GM19438 (cell line): Measurements from ENCODE around the gene IQCB1.
"Not testable (repeated sequence)": the region's sequence is repeated elsewhere in the genome, so short reads cannot be mapped to it uniquely, and the experiment has no call there.

Experiments used
- ATAC-seq: cut with Tn5 transposase; IDR thresholded peaks from one replicate; pipeline ENCODE4 v1.9.1; 2021; ENCODE audit warnings: low read depth; ENCODE audit not compliant: unreplicated experiment

The IQCB1 gene

DNA sequence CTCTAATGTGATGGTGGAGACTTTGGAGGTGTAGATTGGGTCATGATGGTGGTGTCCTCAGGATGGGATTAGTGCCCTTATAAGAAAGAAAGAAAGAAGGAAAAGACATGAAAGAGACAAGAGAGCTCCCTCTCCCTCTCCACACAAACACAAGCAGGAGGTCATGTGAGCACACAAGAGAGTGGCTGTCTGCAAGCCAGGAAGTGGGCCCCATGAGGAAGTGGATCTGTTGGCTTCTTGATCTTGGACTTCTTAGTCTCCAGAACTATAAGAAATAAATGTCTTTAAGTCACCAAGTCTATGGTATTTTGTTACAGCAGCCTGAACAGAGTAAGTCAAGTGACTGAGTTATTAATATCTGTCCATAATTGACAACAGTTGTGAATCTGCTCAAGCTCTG lies 17.1 kb downstream of the IQCB1 start:
- no peak for ATAC-seq

DNA sequence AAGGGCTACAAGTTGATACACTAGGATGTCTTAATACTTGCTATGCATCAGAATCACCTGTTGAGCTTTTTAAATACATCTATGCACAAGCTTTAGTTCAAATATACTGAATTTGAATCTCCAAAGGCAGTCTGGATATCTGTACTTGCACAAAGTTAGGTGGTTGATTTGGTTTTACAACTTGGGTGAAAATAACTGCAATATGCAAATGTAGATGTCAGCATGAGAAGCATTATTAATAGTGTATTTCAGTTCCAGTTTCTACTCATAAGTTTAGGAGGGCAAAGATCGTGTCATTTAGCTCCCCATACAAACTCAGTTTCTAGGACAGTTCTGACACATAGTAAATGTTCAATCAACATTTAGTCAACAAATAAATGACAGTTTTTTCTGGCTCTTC lies 25.6 kb downstream of the IQCB1 start:
- ATAC-seq: peak; percentile 97

DNA sequence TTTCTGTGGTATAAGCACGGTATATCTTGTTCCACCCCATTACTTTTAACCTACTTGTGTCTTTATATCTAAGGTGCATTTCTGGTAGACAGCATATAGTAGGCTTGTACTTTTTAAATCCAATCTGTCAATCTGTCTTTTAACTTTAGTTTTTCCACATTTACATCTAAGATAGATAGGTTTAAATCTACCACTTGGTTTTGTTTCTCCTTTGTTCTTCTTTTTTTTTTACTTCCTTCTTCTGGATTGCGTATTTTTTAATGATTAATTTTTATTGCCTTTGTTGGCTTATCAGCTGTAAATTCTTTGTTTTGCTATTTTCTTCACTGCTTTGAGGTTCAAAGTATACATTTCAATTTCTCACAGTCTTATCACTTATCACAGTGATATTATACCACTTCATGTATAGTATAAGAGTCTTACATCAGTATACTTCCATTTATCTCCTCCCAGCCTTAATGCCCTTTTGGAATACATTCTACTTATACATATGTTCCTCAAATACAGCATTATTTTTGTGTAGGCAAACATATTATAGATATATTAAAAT lies 31.0 kb downstream of the IQCB1 start:
- no peak for ATAC-seq

DNA sequence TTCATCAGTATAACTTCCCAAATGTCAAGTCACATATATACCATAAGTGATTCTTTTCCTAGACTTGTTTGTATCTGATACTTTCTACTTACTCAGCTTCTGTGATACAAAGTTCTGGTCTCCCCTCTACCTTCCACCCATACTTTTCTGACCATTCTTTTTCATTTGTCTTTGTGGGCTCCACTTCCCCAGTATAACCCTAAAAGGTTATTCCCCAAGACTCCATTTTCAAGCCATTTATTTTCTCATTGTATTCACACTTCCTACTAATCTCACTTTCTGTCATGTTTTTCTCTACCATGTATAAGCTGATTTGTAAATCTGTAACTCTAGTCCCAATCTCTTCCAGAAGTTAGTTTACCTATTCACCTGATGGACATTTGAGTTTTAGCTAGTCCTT lies 34.0 kb downstream of the IQCB1 start:
- ATAC-seq: no peak

DNA sequence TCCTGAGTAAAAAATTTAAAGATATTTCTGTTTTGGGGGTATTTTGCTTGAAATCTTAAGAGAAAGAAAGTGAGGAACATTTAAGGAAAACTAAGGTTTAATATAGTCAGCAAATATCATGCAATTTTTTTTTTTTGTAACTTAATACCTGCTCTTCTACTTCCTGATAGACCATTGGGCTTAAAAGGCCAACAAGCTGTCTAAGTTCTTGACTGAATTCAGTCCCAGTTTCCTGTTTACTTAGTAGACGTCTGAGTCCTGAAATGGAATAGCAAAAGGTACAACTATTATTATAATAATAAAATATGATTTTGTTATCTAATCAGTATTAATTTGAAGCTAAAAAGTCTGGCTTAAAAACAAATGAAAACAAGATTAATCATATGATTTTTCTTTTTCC lies 37.9 kb downstream of the IQCB1 start:
- no peak for ATAC-seq

DNA sequence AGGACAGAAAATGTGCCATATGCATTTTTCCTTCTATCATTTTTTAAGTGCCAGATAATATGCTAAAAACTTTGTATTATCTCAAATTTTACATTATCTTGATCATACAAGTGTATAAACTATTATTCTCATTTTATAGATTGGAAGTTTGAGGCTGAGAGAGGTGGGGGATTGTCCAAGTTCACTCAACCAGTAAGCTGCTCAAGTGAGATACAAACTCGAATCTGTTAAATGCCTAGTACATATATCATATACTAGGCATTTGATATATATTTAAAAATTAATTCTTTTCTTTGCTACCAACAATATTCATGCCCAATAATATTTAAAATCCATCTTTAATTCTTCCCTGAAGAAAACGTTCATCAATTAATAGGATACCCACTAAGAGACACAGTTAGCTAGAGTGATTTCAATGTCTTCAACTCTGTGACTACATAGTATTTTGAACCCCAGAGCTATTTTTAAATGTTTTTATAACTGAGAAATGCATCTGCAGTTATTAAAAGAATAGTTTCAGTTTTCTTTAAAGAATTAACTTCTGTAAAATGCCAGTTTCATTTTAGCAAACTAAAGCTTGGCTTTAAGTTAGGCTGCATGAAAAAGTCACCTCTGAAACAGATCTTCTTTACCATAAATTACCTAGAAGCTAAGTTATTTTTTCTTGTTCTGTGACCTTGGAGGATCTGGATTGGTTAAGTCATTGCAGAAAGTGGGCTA lies 40.4 kb downstream of the IQCB1 start:
- ATAC-seq: no peak

DNA sequence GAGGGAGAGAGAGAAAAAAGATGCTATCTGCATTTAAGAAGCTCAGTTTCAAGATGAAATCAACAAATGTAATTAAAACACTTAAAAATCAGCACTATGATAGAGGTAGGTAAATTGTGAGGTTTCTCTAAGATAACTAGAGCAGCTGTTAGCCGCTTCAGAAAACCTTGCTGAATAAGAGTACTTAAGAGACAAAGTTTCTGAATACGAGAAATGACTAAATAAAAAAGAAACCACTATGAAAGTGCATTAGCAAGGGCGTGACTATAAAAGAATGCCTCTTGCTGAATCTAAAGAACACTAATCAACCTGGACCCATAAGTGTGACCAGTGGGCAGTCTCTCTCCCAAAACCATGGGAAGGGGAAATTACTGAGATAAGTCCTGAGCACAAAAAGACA lies 41.8 kb downstream of the IQCB1 start:
- ATAC-seq: no peak

DNA sequence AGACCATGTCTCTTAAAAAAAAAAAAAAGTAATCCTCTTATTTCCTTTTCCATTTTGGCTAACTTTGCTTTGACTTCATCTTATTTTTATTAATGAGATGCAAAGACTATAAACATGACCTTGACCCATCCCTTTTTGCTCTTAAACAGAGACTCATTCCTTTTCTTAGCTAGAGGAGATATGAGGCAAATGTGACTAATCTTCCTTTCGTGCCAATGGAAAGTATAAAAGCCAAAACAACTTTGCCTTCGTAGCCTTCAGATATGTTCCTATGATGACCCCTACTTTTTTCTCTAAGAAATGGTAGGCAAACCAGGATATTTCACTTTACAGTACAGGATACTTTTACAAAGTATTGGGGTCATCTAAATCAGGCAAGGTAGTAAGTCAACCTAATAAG lies 48.4 kb downstream of the IQCB1 start:
- ATAC-seq: no peak

DNA sequence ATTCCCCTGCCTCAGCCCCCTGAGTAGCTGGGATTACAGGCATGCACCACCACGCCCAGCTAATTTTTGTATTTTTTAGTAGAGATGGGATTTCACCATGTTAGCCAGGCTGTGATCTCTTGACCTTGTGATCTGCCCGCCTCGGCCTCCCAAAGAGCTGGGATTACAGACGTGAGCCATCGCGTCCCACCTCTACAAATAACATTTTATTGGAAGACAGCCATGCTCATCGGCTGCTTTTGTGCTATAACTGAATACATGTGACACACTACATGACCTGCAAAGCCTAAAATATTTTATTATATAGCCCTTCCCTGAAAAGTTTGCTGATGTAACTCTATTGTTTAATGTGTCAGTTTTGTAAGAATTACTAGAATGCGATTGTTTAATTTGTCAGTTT lies 52.1 kb downstream of the IQCB1 start:
- not testable (repeated sequence) for ATAC-seq

DNA sequence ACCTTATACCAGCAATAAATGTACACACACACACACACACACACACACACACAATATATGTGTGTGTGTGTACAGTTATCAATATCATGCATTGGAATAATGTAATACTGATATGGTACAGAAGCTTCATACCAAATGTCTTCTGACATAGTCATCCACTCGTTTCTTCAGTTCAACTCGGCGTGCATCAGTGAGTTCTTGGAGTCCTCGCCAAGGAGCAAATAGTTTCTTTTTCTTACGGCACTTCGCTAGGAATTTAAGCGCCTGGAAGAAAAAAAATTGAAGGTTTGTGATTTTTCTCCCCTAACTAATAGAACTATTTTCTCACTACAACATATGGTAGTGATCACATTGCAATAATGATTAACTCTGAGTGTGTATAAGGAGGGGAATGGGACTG lies 53.2 kb downstream of the IQCB1 start:
- ATAC-seq: no peak

DNA sequence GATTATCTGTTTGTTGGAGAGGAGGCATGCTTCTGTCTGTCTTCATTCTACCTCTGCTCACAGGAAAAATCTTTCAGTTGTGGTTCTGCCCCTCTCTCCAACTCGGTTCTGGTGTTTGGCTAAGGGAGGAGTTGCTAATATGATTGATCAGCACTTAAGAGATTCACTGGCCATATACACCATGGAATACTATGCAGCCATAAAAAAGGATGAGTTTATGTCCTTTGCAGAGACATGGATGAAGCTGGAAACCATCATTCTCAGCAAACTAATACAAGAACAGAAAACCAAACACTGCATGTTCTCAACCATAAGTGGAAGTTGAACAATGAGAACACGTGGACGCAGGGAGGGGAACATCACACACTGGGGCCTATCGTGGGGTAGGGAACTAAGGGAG lies 59.8 kb downstream of the IQCB1 start:
- ATAC-seq: not testable (repeated sequence)

DNA sequence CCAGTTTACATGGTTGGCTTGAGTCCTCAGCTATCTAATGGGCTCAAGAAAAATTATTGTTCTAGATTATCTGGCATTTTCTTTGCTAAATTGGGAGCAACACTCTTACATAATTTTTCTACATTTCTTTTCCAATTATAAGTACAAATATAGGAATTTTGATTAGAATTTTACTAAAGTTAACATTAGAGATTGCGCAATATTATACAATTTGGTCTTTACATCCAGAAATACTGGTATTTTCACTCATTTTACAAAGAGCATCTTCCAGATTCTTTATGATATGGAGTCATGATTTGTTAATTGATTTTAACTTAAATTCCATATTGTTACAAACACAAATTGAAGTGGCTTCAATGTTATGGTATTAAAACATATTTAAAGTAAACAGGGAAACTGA lies 65.6 kb downstream of the IQCB1 start:
- no peak for ATAC-seq

DNA sequence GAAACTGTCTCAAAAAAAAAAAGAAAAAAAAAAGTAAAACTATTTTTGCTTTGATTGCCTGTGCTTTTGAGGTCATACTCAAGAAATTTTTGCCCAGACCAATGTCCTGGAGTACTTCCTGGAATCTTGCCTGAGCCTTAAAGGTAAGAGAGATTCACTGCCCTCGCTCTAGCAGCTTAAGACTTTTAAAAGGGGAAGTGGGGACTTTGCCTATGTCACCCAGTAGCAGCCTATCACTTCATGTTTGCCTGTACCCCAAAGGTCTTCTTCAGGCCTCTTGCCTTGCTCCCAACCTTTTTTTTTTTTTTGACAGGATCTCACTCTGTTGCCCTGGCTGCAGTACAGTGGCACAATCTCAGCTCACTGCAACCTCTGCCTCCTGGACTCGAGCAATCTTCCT lies 66.4 kb downstream of the IQCB1 start:
- ATAC-seq: no peak

DNA sequence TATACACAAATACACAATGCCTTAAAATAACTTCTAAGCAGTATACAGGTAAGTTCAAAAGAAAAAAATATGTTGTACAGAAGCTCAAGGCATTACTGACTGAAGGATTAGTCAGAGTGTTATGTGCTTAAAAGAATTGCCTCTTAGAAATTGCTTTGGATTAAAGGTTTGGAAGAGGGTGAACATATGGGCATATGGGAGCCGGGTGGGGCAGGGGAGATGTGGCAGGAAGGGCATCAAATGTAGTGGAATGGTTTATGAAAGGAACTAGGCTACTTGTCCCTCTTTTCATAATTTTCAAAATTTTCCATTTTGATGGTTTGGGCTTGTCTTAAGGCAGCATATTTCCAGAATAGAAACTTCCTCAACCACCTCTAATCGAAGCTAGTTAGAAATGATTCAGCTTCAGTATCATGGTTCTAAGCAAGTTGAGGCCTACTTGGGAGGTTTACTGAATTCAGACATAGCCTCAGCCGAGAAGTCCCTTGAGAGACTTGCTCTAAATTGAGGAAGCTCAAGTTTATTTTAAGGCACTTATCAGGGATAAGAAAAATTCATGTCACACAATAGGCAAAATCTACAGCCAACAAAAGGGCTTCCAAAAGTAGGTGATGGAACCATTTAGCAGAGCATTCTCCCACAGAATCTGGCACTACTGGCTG lies 75.2 kb downstream of the IQCB1 start:
- no peak for ATAC-seq

DNA sequence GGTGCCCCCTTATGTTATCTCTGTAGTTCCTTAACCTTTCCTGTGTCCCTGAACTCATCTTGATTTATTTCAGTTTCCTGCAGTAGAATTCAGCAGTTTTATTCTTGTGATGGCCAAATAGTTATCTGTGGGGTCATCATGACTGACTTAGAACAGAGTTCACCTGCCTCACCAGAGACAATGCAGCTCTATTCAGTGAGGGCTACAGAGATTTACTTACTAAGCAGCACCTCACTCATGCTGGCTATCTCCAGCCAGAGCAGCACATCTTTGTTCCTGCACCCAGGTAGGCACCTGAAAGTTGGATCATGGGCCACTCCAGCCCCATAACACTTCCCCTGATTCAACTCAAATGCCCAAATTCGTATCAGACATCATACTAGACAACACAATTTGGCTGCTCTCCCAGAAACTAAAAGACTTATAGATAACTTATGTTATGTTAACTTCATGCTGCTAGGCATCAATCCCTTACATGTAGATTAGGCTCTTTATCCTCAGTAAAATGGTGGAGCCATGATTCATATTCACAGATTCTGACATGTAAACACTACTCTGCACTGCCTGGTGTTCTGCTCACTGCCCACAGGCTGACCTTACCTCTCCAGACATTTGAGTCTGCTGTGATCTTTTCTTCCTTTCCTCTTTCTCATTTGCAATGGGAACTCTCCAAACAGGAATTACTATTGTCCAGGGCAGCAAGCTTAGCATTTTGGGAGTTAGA lies 76.0 kb downstream of the IQCB1 start:
- ATAC-seq: no peak

DNA sequence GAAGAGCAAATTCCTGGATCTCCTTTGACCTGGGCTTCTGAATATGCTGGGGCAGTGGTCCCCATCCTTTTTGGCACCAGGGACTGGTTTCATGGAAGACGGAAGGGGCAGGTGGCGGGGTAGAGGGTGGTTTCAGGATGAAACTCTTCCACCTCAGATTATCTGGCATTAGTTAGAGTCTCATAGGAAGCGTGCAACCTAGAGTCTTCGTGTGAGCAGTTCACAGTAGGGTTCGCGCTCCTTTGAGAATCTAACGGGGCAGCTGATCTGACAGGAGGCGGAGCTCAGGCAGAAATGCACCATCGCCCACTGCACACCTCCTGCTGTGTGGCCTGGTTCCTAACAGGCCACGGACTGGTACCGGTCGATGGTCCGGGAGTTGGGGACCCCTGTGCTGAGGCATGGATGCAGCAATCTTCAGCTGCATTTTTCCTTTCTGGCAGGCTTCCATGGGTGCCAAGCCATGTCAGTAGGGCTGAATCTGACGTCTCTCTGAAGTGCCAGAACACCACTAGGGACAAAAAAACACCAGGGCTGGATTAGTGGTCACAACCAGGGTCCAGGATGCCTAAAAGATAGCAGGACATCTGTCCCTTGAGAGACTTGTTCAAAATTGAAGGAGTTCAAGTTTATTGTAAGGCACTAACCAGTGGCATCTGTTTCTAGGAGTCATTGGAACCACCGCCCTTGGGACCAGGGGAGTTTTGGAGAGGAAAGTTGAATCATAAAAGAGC lies 76.9 kb downstream of the IQCB1 start:
- ATAC-seq: no peak

DNA sequence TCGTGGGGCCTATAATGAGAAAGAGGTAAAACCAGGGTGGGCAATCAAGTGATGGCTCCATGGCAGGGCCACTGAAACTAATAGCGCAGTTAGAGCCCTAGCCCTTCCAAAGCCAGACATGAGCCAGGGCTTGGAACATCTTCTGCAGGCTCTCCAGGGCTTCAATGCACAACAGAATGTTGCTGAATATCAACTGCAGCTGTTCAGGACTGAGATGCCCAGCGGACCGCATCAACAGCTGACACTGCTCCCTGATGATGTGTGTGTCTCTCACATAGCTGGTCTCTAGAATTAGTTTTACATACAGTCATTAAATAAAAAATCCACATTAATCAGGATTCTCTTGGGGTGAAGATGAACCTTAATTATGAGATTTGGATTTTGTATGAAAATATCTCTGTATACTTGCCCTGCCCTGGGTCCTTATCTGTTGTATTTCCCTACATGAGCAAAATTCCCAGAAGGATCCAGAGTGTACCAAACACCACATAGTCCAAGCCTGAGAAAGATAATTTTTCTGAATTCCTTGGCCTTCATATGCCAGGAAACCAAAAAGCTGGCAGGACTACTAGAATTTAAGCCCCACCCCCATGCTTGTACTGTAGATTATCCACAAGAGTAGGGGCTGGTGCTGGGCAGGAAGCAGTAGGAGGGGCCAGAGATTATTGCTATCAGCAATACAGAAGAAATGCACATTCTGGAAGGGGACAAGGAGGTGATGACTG lies 77.6 kb downstream of the IQCB1 start:
- ATAC-seq: no peak

DNA sequence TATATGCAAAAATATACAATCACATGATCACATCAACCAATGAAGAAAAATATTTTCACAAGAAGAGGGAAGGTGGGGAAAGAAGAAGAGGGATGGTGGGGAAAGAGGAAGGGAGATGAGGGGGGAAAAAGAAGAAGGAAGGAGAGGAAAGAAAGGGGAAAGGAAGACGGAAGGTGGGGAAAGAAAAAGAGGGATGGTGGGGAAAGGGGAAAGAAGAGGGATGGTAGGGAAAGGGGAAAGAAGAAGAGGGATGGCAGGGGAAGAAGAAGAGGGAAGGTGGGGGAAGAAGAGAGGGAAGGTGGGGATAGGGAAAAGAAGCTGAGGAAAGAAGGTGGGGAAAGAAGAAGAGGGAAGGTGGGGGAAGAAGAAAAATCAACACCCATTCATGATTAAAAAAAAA lies 82.1 kb downstream of the IQCB1 start:
- ATAC-seq: no peak

DNA sequence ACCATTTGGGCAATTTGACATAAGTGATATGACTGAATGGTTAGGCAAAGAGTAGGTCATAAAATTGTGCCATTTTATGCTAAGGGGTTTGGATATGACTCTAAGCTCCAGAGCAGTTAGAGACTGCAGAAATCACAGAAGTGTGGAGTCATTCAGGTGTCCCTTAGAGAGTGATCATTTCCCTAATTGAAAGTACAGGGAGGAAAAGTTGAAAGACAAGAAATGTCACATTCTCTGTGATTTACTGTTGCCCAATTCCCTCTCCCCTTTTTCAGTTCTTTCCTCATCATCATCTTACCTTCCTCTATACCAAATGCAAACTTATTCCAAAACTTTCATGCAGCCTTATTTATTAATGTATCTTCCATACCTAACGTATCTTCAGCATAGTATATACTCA lies 82.6 kb downstream of the IQCB1 start:
- no peak for ATAC-seq

DNA sequence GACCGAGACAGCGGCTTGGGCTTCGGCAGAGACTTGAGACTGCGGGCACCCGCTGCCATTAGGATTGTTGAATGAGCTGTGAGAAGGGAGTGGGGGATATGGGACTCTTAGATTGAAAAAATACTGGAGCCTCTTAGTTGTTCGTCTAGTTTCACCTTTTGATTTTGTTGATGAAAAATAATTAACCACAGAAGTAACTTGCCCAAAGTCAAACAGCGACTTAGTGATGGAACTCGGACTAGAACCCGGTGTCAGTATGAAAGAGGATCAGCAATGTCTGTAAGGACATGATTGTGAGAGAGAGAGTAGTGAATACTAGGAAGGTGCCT lies 84.8 kb downstream of the IQCB1 start:
- no peak for ATAC-seq
